ENCODE data around the gene FLOT2.
"Not testable (repeated sequence)": the region's sequence is repeated elsewhere in the genome, so short reads cannot be mapped to it uniquely, and the experiment has no call there.

FLOT2 gene

DNA sequence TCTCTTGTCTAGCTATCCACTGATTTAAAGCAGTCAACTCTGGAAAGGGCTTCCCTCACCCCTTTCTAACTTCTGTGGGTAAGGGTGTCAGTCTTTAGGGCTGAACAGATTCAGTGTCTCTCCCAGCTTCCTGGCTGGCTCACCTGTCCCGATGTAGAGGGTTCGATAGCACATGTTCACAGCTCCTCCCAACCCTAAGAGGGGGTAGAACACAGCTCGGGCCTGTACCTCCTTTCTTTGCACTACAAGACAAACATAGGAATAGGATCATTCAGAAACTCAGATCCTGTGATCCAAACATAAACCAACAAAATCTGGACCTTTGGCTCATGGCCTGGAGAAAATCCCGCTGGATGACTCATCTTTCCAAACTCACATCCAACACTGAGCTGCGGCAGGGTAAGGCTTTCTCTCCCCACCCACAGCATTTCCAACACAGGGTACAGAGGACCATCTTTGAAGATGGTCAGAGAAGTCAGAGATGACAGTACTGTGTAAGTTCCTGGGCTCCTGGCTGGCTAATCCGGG, 11.2 kb upstream of the FLOT2 start:
- peaks cover 80% of the 10 kb centered on the region for H3K36me3 ChIP-seq (replicated peaks)
- in situ Hi-C loops (cut with MboI; ENCODE audit: low sequenced_read_pairs), result no loop called here
- H3K4me3 ChIP-seq, result no peak overlapping the region
- H3K9me3 ChIP-seq, result no peaks in the 10 kb centered on the region
- DNase-seq (ENCODE audit: low spot score in 2 of 2), result no peak
- no peaks in the 10 kb centered on the region for H3K27me3 ChIP-seq (ENCODE audit: low read depth)
- H3K4me1 ChIP-seq, result peaks cover 5% of the 10 kb centered on the region; the same call in 1 of the 2 replicates

- H3K9me3 ChIP-seq, result no peaks in the 10 kb centered on the region
- in situ Hi-C loops (cut with MboI; ENCODE audit: low sequenced_read_pairs), result no loop called here
- H3K4me3 ChIP-seq, result no peak overlapping the region
- peaks cover 72% of the 10 kb centered on the region for H3K36me3 ChIP-seq (replicated peaks)
- H3K27me3 ChIP-seq (ENCODE audit: low read depth), result no peaks in the 10 kb centered on the region
- no peak for DNase-seq (ENCODE audit: low spot score in 2 of 2)
- H3K4me1 ChIP-seq, result peaks cover 9% of the 10 kb centered on the region
Observed at GRCh38 chr17:28907709-28908475, 10.4 kb upstream of the FLOT2 start.

DNA sequence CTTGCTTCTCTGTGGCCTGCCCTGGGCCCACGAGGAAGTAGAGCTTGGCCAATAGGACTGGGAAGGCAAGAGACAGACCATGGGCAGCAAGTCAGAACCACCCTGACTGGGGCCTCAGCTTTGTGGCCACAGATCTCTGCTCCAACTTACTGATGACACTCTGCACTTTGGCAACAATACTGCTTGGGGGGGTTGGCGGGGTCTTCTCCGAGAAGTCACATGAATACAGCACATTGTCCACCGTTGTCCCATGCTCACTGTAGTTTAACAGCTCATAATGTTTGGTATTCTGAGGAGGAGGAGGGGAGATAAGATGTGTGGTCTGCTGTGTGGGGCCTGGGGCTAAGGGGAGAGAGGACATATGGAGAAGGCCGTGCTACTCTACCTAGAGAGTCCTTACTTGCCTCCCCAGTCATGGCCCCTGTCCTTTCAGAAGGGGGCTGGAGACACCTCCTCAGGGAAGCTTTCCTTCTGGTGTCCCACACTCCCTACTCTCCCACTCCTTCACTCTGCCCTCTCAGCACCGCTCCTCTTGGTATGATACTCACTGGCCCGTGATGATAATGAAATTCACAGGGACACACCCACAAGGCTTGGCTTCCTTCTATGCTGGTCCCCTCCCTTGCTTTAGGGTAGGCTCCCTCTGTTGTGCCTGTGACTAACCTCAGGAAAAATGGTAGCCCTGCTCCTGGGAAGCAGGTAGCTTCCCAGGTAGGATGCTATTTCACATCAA, 9.3 kb upstream of the FLOT2 start:
- Histone ChIP-seq H3K27me3 (ENCODE audit: low read depth) (no peaks in the 10 kb centered on the region), H3K4me1 (peaks cover 10% of the 10 kb centered on the region), H3K4me3 (no peak overlapping the region), H3K9me3 (no peaks in the 10 kb centered on the region), H3K36me3 (replicated peaks) (peaks cover 62% of the 10 kb centered on the region)
- DNase-seq (ENCODE audit: low spot score in 2 of 2), result no peak
- in situ Hi-C loops (cut with MboI; ENCODE audit: low sequenced_read_pairs), result no loop called here

DNA sequence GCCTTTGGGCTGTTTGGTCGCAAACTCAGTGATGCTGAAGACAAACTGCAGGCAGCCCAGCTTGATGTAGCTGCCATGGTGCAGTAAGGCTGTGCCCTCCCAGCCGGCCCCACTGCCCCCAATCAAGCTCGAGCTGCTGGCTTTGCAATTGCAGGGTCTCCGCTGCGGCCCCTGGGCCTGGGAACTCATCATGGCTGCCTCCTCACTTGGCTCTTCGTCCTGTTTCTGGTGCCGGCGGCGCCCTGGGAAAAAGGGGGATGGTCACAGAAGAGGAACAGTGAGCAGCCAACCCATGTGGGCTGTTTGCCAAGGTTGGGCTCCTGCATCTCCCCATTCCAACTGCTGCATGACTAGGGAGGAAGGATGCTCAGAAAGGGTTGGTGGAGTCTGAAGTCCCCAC, 8.7 kb upstream of the FLOT2 start:
- Histone ChIP-seq H3K4me1 (peaks cover 13% of the 10 kb centered on the region), H3K36me3 (replicated peaks) (peaks cover 56% of the 10 kb centered on the region), H3K9me3 (no peaks in the 10 kb centered on the region), H3K27me3 (ENCODE audit: low read depth) (no peaks in the 10 kb centered on the region), H3K4me3 (no peak overlapping the region)
- no peak for DNase-seq (ENCODE audit: low spot score in 2 of 2)
- in situ Hi-C loops (cut with MboI; ENCODE audit: low sequenced_read_pairs), result no loop called here

GRCh38 chr17:28904800-28905199, 7.3 kb upstream of the FLOT2 start:
- Histone ChIP-seq H3K36me3 (replicated peaks) (peaks cover 49% of the 10 kb centered on the region), H3K9me3 (no peaks in the 10 kb centered on the region), H3K27me3 (ENCODE audit: low read depth) (no peaks in the 10 kb centered on the region), H3K4me3 (no peak overlapping the region), H3K4me1 (peaks cover 13% of the 10 kb centered on the region)
- no peak for DNase-seq (ENCODE audit: low spot score in 2 of 2)
- in situ Hi-C loops (cut with MboI; ENCODE audit: low sequenced_read_pairs), result no loop called here

DNA sequence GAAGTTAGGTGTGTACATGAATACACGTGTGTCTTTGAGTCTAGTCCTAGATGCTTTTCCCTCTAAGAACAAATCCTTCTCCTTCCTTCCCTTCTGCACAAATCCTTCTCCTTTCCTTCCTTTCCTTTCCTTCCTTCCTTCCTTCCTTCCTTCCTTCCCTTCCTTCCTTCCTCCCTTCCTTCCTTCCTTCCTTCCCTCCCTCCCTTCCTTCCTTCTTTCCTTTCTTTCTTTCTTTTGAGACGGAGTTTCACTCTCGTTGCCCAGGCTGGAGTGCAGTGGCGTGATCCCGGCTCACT, 6.0 kb upstream of the FLOT2 start:
- peaks cover 43% of the 10 kb centered on the region for H3K36me3 ChIP-seq (replicated peaks)
- H3K4me1 ChIP-seq; H3K9me3 ChIP-seq; in situ Hi-C loops (cut with MboI; ENCODE audit: low sequenced_read_pairs); DNase-seq (ENCODE audit: low spot score in 2 of 2); H3K27me3 ChIP-seq (ENCODE audit: low read depth); H3K4me3 ChIP-seq: not testable (repeated sequence)

- Histone ChIP-seq H3K4me1 (peaks cover 10% of the 10 kb centered on the region), H3K4me3 (peak within 1 kb of the TSS; percentile 66), H3K36me3 (replicated peaks) (peaks cover 40% of the 10 kb centered on the region), H3K27me3 (ENCODE audit: low read depth) (no peaks in the 10 kb centered on the region), H3K9me3 (no peaks in the 10 kb centered on the region)
- in situ Hi-C loops (cut with MboI; ENCODE audit: low sequenced_read_pairs), result no loop called here
- DNase-seq (ENCODE audit: low spot score in 2 of 2), result peak; percentile 91 to 95
Observed at GRCh38 chr17:28902819-28903545, 5.4 kb upstream of the FLOT2 start, which contains the start of gene DHRS13. TSS of gene DHRS13 (minus strand) at chr17:28903079. CDS start at chr17:28902944, 135 bp downstream.

DNA sequence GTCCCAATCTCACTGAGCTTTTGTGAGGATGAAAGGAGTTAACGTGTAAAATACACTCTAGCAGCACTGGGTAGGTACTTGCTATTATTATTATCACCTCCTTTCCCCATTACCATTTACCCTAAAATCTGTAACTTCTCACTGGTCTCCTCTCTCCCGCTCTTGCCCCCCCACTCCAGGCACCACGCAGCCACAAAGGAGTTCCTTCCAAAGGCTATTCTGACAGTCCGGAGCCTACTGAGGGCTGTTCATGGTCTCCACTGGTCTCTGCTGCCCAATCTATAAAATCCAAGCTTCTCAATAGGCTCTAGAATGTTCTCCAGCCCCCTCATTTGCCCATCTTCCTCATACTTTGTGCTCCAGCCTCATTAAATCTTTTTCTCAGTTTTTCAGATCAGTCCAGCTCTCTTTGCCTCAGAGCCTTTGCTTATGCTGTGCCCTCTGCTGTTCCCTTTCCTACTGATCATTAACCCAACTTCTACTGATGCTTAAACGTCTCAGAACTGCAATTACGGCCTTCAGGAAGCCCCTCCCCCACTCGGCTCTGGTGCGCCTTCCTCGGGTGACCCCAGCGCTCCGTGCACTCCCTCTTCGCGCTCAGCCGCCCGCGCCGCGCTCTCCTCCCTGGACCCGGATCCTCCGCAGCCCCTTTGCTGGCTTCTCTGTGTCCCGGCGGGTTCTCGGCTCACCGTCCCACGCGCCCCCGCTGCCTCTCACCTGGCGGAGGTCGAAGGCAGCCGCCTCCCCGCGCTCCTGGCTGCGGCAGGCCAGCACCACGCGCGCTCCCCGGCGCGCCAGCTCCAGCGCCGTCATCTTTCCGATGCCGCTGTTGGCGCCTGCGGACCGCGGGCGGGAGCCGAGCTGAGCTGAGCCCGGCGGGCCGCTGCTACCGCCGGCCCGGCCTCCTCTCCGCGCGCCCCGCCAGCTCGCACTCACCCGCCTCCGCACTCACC, 4.6 kb upstream of the FLOT2 start:
- peaks cover 34% of the 10 kb centered on the region for H3K36me3 ChIP-seq (replicated peaks)
- H3K4me3 ChIP-seq, result peak overlapping the region; percentile 66
- DNase-seq (ENCODE audit: low spot score in 2 of 2), result peak; percentile 38 to 76
- in situ Hi-C loops (cut with MboI; ENCODE audit: low sequenced_read_pairs), result no loop called here
- no peaks in the 10 kb centered on the region for H3K9me3 ChIP-seq
- no peaks in the 10 kb centered on the region for H3K27me3 ChIP-seq (ENCODE audit: low read depth)
- peaks cover 13% of the 10 kb centered on the region for H3K4me1 ChIP-seq

GRCh38 chr17:28900986-28901726, 3.6 kb upstream of the FLOT2 start:
- DNase-seq (ENCODE audit: low spot score in 2 of 2), result no peak
- Histone ChIP-seq H3K4me1 (peaks cover 16% of the 10 kb centered on the region), H3K9me3 (no peaks in the 10 kb centered on the region), H3K36me3 (replicated peaks) (peaks cover 27% of the 10 kb centered on the region), H3K27me3 (ENCODE audit: low read depth) (no peaks in the 10 kb centered on the region), H3K4me3 (peak overlapping the region; percentile 66)
- in situ Hi-C loops (cut with MboI; ENCODE audit: low sequenced_read_pairs), result no loop called here

DNA sequence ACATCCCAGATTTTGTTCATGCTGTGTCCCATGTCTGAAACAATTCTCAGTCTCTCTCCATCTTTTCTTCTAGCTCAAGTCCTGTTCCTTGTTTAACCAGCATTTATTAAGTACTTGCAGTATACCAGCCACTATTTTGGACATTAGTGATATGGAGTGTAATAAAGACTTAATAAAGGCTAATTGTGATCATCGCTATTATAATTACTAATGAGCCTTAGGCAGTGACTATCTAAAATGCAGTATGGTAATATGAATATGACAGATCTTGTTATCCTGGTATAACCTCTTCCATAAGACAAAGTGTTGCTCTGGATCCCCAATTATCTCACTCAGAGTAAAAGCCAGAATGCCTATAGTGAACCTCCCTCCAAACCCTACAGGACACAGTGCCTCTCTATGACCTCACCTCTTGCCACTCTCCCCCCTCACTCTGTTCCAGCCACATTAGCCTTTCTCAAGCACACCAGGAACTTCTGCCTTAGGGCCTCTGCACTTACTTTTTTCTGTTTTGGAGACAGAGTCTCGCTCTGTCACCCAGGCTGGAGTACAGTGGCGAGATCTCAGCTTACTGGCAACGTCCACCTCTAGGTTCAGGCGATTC, 1.8 kb upstream of the FLOT2 start:
- no peaks in the 10 kb centered on the region for H3K27me3 ChIP-seq (ENCODE audit: low read depth)
- no peaks in the 10 kb centered on the region for H3K9me3 ChIP-seq
- peaks cover 21% of the 10 kb centered on the region for H3K4me1 ChIP-seq
- peaks cover 24% of the 10 kb centered on the region for H3K36me3 ChIP-seq (replicated peaks)
- no peak overlapping the region for H3K4me3 ChIP-seq
- in situ Hi-C loops (cut with MboI; ENCODE audit: low sequenced_read_pairs), result loop anchor here (5.0 kb wide), 1 partner anchor 48 kb away; no protein-coding TSS in a partner anchor
- DNase-seq (ENCODE audit: low spot score in 2 of 2), result no peak

DNA sequence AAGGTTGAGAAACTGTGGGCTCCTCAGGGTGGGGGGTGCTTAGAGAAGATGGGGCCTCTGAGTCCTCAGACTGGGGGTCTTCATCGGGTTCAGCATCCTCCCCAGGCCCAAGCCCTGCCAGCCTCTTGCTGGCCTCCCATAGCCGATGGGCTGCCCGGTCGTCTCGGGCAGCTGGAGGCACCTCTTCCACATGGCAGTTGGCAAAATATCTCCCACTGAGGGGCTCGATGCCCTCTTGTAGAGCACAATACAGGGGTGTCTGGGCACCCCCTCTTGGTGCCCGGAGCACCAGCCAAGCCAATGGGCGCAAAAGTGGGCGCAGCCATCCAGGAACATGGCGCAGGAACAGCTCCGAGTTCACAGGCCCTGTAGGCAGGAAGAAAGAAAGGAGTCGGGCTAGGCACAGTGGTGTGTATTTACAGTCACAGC, 1.0 kb upstream of the FLOT2 start:
- in situ Hi-C loops (cut with MboI; ENCODE audit: low sequenced_read_pairs), result loop anchor here (5.0 kb wide), 1 partner anchor 49 kb away; no protein-coding TSS in a partner anchor
- DNase-seq (ENCODE audit: low spot score in 2 of 2), result no peak
- Histone ChIP-seq H3K27me3 (ENCODE audit: low read depth) (no peaks in the 10 kb centered on the region), H3K4me1 (peaks cover 21% of the 10 kb centered on the region), H3K36me3 (replicated peaks) (peaks cover 24% of the 10 kb centered on the region), H3K4me3 (no peak overlapping the region), H3K9me3 (no peaks in the 10 kb centered on the region)
